Gastrocnemius medialis (tissue), 4 donors: ENCODE measurements around the gene PTPRT.

ENCODE experiments used
- POLR2A ChIP-seq, 2 donors: fragments of 450-650 bp; IDR thresholded peaks; one replicate each; pipeline ENCODE4 v1.6.1; 2017; ENCODE audit warnings: antibody characterized with exemption in 2 of 2, mild to moderate bottlenecking in 2 of 2, moderate library complexity in 2 of 2
- TF ChIP-seq, protein P1 (sequence below), 5 experiments: fragments of 450-650 bp in 3 of 5; fragments of 200-600 bp in 2 of 5; sonication (generic) in 2 of 5; IDR thresholded peaks in 4 of 5; conservative IDR thresholded peaks in 1 of 5; 1 replicate in 4 of 5; 2 replicates in 1 of 5; pipeline ENCODE4 v1.5.1; 2016 to 2019; ENCODE audit warnings: antibody characterized with exemption in 5 of 5, mild to moderate bottlenecking in 3 of 5, moderate library complexity in 3 of 5

DNA sequence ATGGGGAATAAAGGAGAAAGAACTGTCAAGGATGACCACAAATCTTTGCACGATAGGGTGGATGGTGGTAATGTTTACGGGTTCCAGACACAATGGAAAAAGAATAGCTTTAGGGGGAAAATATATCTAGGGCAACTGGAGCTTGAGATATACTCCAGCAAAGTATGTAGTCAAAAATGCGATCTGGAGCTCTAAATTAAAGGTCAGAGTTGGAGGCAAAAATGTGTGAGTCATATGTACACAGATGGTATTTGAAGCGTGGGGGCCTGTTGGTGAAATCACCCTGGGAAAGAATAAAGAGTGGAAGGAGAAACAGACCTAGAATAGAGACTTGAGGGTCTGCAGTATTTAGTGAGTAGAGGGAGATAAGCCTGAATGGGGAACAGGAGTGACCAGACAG lies 937.6 kb downstream of the PTPRT start:
- TF ChIP-seq, protein P1, sequence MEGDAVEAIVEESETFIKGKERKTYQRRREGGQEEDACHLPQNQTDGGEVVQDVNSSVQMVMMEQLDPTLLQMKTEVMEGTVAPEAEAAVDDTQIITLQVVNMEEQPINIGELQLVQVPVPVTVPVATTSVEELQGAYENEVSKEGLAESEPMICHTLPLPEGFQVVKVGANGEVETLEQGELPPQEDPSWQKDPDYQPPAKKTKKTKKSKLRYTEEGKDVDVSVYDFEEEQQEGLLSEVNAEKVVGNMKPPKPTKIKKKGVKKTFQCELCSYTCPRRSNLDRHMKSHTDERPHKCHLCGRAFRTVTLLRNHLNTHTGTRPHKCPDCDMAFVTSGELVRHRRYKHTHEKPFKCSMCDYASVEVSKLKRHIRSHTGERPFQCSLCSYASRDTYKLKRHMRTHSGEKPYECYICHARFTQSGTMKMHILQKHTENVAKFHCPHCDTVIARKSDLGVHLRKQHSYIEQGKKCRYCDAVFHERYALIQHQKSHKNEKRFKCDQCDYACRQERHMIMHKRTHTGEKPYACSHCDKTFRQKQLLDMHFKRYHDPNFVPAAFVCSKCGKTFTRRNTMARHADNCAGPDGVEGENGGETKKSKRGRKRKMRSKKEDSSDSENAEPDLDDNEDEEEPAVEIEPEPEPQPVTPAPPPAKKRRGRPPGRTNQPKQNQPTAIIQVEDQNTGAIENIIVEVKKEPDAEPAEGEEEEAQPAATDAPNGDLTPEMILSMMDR (IDR thresholded peaks at IDR 0.05 in 4 of 5, conservative IDR thresholded peaks at IDR 0.05 in 1 of 5) = no peak
- no peak for TF ChIP-seq POLR2A (IDR thresholded peaks at IDR 0.05)
